Kidney epithelial cell (primary cell): Measurements from ENCODE around the gene GNAO1. TPM values are rescaled to one million over a fixed set of nuclear protein-coding genes. Genes with fewer than 3 reads are reported as not detected.

Experiments
- DNase-seq: peaks from one replicate; pipeline ENCODE4 v3.0.0-alpha.2; 2010; ENCODE audit warnings: low read depth
- H3K27me3 ChIP-seq: 2 replicates; pipeline ENCODE4 v1.6.0; 2011; ENCODE audit warnings: low read length; ENCODE audit not compliant: control insufficient read depth, insufficient read depth
- H3K36me3 ChIP-seq: 2 replicates; pipeline ENCODE4 v1.5.1; 2011; ENCODE audit warnings: low read length; ENCODE audit not compliant: control insufficient read depth, insufficient read depth
- H3K4me3 ChIP-seq: 2 replicates; pipeline ENCODE4 v1.5.1; 2011; ENCODE audit warnings: low read depth, mild to moderate bottlenecking, control low read depth, low read length
- CTCF ChIP-seq: IDR thresholded peaks from 2 replicates; pipeline ENCODE4 v1.5.1; 2011; ENCODE audit warnings: mild to moderate bottlenecking, moderate library complexity, low read length, control low read depth, inconsistent platforms; ENCODE audit not compliant: insufficient read depth, poor library complexity, severe bottlenecking
- total RNA-seq: library from RNA; depleted of rRNA; stranded (reverse); fragments of >200 nt; gene quantifications from 2 replicates; pipeline ENCODE4 v1.2.3, GENCODE V29; 2015

Gene GNAO1
- total RNA-seq, 1 donor from 2014 or later = 5.7 TPM

- Histone ChIP-seq H3K27me3 (no peaks in the 10 kb centered on the region), H3K4me3 (no peak overlapping the region), H3K36me3 (no peaks in the 10 kb centered on the region)
- no peak for TF ChIP-seq CTCF
- DNase-seq = no peak
Observed at GRCh38 chr16:56289862-56290261, 98.6 kb downstream of the GNAO1 start.

- H3K36me3 ChIP-seq = no peaks in the 10 kb centered on the region
- DNase-seq = no peak
- no peak overlapping the region for H3K4me3 ChIP-seq
- no peak for TF ChIP-seq CTCF
- no peaks in the 10 kb centered on the region for H3K27me3 ChIP-seq
Observed at GRCh38 chr16:56294014-56294413, 102.7 kb downstream of the GNAO1 start.

- DNase-seq = no peak
- no peak for TF ChIP-seq CTCF
Observed at GRCh38 chr16:56294579-56294978, 103.3 kb downstream of the GNAO1 start.

GRCh38 chr16:56295059-56295665 lies 103.9 kb downstream of the GNAO1 start:
- no peak for TF ChIP-seq CTCF

More at GRCh38 chr16:56294579-56294978, 103.3 kb downstream of the GNAO1 start:
- no peak overlapping the region for H3K4me3 ChIP-seq
- no peaks in the 10 kb centered on the region for H3K36me3 ChIP-seq
- no peaks in the 10 kb centered on the region for H3K27me3 ChIP-seq

GRCh38 chr16:56295739-56296527 lies 104.6 kb downstream of the GNAO1 start:
- no peaks in the 10 kb centered on the region for H3K36me3 ChIP-seq
- no peak for DNase-seq
- no peaks in the 10 kb centered on the region for H3K27me3 ChIP-seq
- H3K4me3 ChIP-seq = no peak overlapping the region
- TF ChIP-seq CTCF = no peak

More at GRCh38 chr16:56295059-56295665, 103.9 kb downstream of the GNAO1 start:
- DNase-seq = no peak
- H3K27me3 ChIP-seq = no peaks in the 10 kb centered on the region
- no peak overlapping the region for H3K4me3 ChIP-seq
- H3K36me3 ChIP-seq = no peaks in the 10 kb centered on the region

- no peak for DNase-seq
- Histone ChIP-seq H3K27me3 (no peaks in the 10 kb centered on the region), H3K36me3 (no peaks in the 10 kb centered on the region), H3K4me3 (no peak overlapping the region)
- no peak for TF ChIP-seq CTCF
Observed at GRCh38 chr16:56297684-56298083, 106.4 kb downstream of the GNAO1 start.
